ENCODE data around the gene AGBL4.

GRCh38 chr1:49995734-49996133 lies 28.0 kb downstream of the AGBL4 start:
- TF ChIP-seq POLR2A (IDR thresholded peaks at IDR 0.05) (no peak), CTCF (IDR thresholded peaks at IDR 0.05) (peak; percentile 21 to 27 (median 24))
